Measurements from ENCODE around the gene RNF157.
A peak's percentile ranks its signal among the peaks of the same experiment; 100 is the strongest.

The RNF157 gene

GRCh38 chr17:76119409-76120371 lies 120.6 kb downstream of the RNF157 start:
- H3K9me3 ChIP-seq (ENCODE audit: control insufficient read depth, insufficient read depth, low read depth, low read length): no peaks in the 10 kb centered on the region
- no peak overlapping the region for H3K4me3 ChIP-seq (ENCODE audit: low read depth, low read length)
- H3K27ac ChIP-seq (ENCODE audit: extremely low read depth, low read depth, low read length): no peak overlapping the region
- POLR2A ChIA-PET: no interaction called here
- TF ChIP-seq SCRT2 (tag by site-specific recombination; IDR thresholded peaks at IDR 0.05): peak; percentile 76
- TF ChIP-seq ZBTB7A (tag by site-specific recombination; IDR thresholded peaks at IDR 0.05; ENCODE audit: low read depth): no peak
- no peak for TF ChIP-seq ZBTB48 (tag by site-specific recombination; IDR thresholded peaks at IDR 0.05)
- peak; percentile 95 for TF ChIP-seq ZNF157 (tag by site-specific recombination; IDR thresholded peaks at IDR 0.05)
- peak; percentile 40; the same call in 1 of the 2 replicates for TF ChIP-seq PRDM10 (tag by site-specific recombination; IDR thresholded peaks at IDR 0.05)
- no peak for TF ChIP-seq BCL11B (tag by site-specific recombination; IDR thresholded peaks at IDR 0.05; ENCODE audit: low read depth)
- H3K36me3 ChIP-seq (ENCODE audit: control insufficient read depth in 2 of 2, insufficient read depth in 1 of 2, low read length in 2 of 2): no peaks in the 10 kb centered on the region
- H3K4me1 ChIP-seq (ENCODE audit: control insufficient read depth, insufficient read depth, low read length): no peaks in the 10 kb centered on the region
- CTCF ChIA-PET: interaction anchor here (0.6 to 11.8 kb wide), 20 partner anchors 8 to 291 kb away, joined by 3 to 191 read pairs (median 4); no protein-coding TSS in a partner anchor

GRCh38 chr17:76115138-76115754 lies 125.0 kb downstream of the RNF157 start:
- ChIA-PET CTCF (interaction anchor here (0.6 to 1.7 kb wide), 10 partner anchors 8 to 258 kb away, joined by 3 to 12 read pairs (median 5); no protein-coding TSS in a partner anchor), POLR2A (interaction anchor here (0.6 to 1.6 kb wide), 2 partner anchors 127 to 150 kb away, joined by 3 to 5 read pairs; partner anchors contain the start of gene UBALD2)
- Histone ChIP-seq H3K36me3 (ENCODE audit: control insufficient read depth in 2 of 2, insufficient read depth in 1 of 2, low read length in 2 of 2) (no peaks in the 10 kb centered on the region), H3K4me3 (ENCODE audit: low read depth, low read length) (no peak overlapping the region), H3K27ac (ENCODE audit: extremely low read depth, low read depth, low read length) (no peak overlapping the region), H3K4me1 (ENCODE audit: control insufficient read depth, insufficient read depth, low read length) (no peaks in the 10 kb centered on the region), H3K9me3 (ENCODE audit: control insufficient read depth, insufficient read depth, low read depth, low read length) (no peaks in the 10 kb centered on the region)
- TF ChIP-seq OSR2 (tag by site-specific recombination; IDR thresholded peaks at IDR 0.05) (no peak), HOXA7 (CRISPR knock-in tag; IDR thresholded peaks at IDR 0.05; ENCODE audit: borderline replicate concordance) (no peak), ZNF121 (tag by site-specific recombination; IDR thresholded peaks at IDR 0.05) (peak; percentile 74), ZNF132 (tag by site-specific recombination; IDR thresholded peaks at IDR 0.05; ENCODE audit: borderline replicate concordance) (no peak), HOXD13 (CRISPR knock-in tag; IDR thresholded peaks at IDR 0.05; ENCODE audit: borderline replicate concordance) (no peak), ZNF157 (tag by site-specific recombination; IDR thresholded peaks at IDR 0.05) (no peak), ZNF292 (tag by site-specific recombination; IDR thresholded peaks at IDR 0.05; ENCODE audit: borderline replicate concordance, low read depth) (no peak), ZNF426 (tag by site-specific recombination; IDR thresholded peaks at IDR 0.05) (no peak)

- CTCF ChIA-PET: interaction anchor here (1.0 to 1.8 kb wide), 4 partner anchors 8 to 168 kb away, joined by 3 to 11 read pairs (median 4); no protein-coding TSS in a partner anchor
- Histone ChIP-seq H3K9me3 (ENCODE audit: control insufficient read depth, insufficient read depth, low read depth, low read length) (no peaks in the 10 kb centered on the region), H3K27ac (ENCODE audit: extremely low read depth, low read depth, low read length) (no peak overlapping the region), H3K4me3 (ENCODE audit: low read depth, low read length) (no peak overlapping the region), H3K36me3 (ENCODE audit: control insufficient read depth in 2 of 2, insufficient read depth in 1 of 2, low read length in 2 of 2) (no peaks in the 10 kb centered on the region), H3K4me1 (ENCODE audit: control insufficient read depth, insufficient read depth, low read length) (no peaks in the 10 kb centered on the region)
- no peak for TF ChIP-seq FEZF1 (tag by site-specific recombination; IDR thresholded peaks at IDR 0.05)
- TF ChIP-seq KLF7 (tag by site-specific recombination; IDR thresholded peaks at IDR 0.05; ENCODE audit: borderline replicate concordance): no peak
- TF ChIP-seq ZBTB8A (tag by site-specific recombination; IDR thresholded peaks at IDR 0.05): no peak
- no peak for TF ChIP-seq ZBTB7A (tag by site-specific recombination; IDR thresholded peaks at IDR 0.05; ENCODE audit: low read depth)
- no peak for TF ChIP-seq ZBTB6 (tag by site-specific recombination; IDR thresholded peaks at IDR 0.05)
- TF ChIP-seq HOXA7 (CRISPR knock-in tag; IDR thresholded peaks at IDR 0.05; ENCODE audit: borderline replicate concordance): no peak
- no peak for TF ChIP-seq RBAK (tag by site-specific recombination; IDR thresholded peaks at IDR 0.05)
- TF ChIP-seq GLIS2 (tag by site-specific recombination; IDR thresholded peaks at IDR 0.05): no peak
- TF ChIP-seq ZNF785 (tag by site-specific recombination; IDR thresholded peaks at IDR 0.05): no peak
- TF ChIP-seq KLF8 (tag by site-specific recombination; IDR thresholded peaks at IDR 0.05): no peak
- TF ChIP-seq ZNF654 (tag by site-specific recombination; IDR thresholded peaks at IDR 0.05; ENCODE audit: low read depth): no peak
- TF ChIP-seq ZNF514 (tag by site-specific recombination; IDR thresholded peaks at IDR 0.05): no peak
- no peak for TF ChIP-seq ZNF529 (tag by site-specific recombination; IDR thresholded peaks at IDR 0.05; ENCODE audit: insufficient replicate concordance)
- POLR2A ChIA-PET: no interaction called here
Observed at GRCh38 chr17:76111956-76112355, 128.3 kb downstream of the RNF157 start.

Data from HEK293 (cell line).